ENCODE measurements around the gene KIAA1210. TPM values are rescaled to one million over a fixed set of nuclear protein-coding genes. Genes with fewer than 3 reads are reported as not detected.

Gene KIAA1210
- total RNA-seq, 1 donor from 2014 or later = not detected

- DNase-seq (ENCODE audit: low spot score) = no peak
Observed at GRCh38 chrX:119093991-119094735, 33.4 kb downstream of the KIAA1210 start.

DNA sequence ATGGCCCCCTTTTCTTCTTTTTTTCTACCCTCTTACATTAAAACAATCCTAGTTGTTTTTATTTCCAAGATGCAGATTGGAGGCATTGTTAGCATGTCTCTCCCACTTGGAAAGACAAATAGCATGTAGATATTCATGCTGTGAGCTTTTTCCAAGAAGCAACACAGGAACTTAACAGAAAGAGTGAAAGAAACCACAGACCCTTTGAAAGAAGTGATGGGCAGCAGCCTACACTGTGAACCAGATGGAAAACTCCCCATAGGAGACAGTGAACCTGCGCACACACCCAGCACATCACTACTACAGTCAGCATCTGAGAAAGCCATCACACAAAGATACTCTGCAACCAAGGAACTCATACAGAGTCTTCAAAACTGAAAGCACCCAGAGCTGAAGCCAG, 37.0 kb downstream of the KIAA1210 start:
- DNase-seq (ENCODE audit: low spot score) = no peak

DNA sequence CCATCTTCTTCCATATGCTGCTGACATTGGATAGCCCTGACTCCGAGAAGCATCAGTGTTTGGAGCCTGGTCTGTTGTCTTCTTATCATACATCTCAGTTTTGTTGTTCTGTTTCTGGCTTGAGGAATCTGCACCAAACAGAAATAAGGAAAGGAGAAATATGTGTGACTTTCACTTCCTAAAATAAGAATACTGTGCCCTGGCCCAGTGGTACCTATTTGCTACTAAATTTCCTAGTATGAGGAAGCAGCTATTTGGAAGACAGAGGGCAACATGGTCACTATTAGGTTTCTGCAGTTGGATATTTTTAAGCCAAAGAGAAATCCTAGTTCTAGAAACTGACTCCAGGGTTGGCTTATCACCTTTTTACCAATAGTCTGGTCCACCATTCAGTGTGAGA, 38.0 kb downstream of the KIAA1210 start:
- no peak for DNase-seq (ENCODE audit: low spot score)

DNA sequence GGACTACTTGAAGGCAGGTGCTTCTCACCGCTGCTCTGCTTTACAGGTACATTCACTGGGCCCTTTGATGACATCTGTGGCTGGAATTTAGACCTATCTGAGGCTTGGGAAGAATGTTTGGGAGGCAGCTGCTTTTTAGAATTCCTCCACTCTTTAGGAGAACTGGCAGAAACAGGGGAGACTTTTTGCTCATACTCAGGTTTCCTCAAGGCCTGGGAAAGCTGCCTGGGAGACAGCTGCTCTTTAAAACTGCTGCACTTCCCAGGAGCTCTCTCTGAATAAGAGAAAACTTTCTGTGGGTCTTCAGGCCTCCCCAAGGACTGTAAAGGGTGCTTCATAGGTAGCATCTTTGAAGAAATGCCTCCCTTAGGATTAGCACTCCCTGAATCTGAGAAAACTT, 40.5 kb downstream of the KIAA1210 start:
- no peak for DNase-seq (ENCODE audit: low spot score)

DNA sequence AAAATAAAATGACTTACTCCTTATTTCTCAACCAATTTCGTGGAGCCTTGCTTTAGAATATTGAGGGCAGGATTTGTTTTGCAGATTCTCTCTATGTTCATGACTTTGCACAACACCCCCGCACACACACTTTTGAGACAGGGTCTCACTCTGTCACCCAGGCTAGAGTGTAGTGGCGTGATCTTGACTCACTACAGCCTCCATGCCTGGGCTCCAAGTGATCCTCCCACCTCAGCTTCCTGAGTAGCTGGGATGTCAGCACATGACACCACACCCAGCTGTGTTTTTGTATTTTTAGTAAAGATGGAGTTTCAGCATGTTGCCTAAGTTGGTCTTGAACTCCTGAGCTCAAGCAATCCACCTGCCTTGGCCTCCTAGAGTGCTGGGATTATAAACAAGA, 42.8 kb downstream of the KIAA1210 start:
- DNase-seq (ENCODE audit: low spot score) = no peak

GRCh38 chrX:119082278-119082677, 45.3 kb downstream of the KIAA1210 start:
- DNase-seq (ENCODE audit: low spot score) = no peak

DNA sequence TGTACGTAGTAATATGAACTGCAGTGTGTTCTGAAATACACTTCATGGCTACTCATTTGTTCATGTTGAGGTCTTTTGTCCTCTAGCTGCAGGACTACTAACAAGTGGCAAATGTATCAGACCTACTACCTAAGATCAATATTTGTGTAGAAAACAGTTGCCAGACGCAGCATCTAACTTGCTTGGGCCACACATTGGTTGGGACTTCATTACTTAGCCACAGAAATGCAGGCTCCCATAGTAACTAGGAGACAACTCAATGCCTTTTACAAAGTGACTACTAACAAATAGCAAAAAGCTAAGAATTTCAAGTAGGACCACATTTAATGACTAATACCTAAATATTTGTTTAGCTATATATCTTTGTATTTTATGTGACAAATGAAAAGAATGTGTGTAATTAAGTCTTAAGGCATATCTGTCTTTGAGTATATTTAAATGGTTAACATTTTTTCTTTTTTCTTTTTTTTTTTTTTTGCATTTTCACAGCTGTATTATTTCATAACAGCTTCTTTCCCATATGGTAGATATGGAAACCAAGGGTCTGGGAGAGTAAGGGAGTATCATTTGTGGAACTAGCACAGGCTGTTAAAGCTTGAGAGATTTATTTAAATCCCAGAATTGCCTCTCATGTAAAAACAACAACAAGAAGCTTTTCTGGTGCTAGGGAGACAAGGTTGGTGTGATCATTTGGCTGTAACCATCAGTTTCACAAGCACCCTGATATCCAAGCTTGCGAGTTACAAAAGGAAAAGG, 52.2 kb downstream of the KIAA1210 start:
- no peak for DNase-seq (ENCODE audit: low spot score)

GRCh38 chrX:119073911-119074310, 53.7 kb downstream of the KIAA1210 start:
- no peak for DNase-seq (ENCODE audit: low spot score)

- no peak for DNase-seq (ENCODE audit: low spot score)
Observed at GRCh38 chrX:119073200-119073905, 54.3 kb downstream of the KIAA1210 start.

- DNase-seq (ENCODE audit: low spot score) = no peak
Observed at GRCh38 chrX:119072744-119073143, 54.9 kb downstream of the KIAA1210 start, which contains the start of gene CT47C1. Gene CT47C1, plus strand, starts transcription at chrX:119072993. Its CDS starts 233 bp downstream, at chrX:119073226.

DNA sequence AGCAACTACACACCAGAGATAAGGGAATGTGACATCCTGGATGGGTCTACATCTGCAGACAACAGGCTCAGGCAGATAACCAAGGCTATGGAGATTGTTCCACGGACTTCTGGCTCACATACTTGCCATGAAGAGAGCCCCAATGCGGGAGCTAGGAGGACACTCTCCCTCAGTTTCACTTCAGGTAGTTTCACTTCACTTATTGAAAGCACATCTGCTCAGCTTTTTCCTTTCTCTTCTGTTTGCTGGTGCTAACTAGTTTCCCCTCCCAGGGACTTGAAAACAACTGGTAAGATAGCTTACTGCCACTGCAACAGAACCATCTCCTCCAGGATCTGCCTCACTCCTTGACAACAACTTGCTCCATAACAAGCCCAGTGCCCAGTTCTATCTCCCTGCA, 56.2 kb downstream of the KIAA1210 start:
- DNase-seq (ENCODE audit: low spot score) = no peak

DNA sequence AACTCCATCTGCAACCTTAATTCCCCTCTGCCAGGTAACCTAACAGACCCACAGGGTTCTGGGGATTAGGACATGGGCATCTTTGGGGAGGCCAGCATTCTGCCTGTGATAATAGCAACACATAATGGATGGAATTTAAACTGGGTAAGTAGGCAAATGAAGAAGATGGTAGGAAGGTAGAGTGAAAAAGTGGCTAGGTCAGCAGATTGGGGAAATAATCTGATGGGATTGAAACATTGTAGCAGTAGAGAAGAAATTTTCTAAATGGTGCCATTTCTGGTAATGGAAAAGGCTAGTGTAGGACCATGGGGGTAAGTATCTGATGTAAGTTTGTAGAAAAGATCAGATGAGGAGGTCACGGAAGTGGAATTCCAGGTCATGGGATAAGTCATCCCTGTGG, 57.9 kb downstream of the KIAA1210 start:
- no peak for DNase-seq (ENCODE audit: low spot score)

DNA sequence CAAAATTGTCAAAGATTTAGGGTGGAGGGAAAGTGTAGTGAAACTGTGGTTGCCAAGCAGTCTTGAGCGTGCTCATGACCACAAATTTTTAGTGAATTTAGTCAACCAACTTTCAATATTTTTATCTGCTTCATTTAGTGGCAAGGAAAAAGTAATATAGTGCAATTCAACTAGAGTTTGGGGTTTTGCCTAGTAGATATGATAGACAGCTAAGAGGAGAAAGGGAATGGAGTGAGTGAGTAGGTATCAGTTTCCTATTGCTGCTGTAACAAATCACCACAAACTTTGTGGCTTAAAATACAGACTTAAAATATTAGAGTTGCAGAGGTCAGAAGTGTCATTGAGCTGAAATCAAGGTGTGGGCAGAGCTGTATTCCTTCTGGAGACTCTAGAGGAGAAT, 58.5 kb downstream of the KIAA1210 start:
- DNase-seq (ENCODE audit: low spot score) = no peak

DNA sequence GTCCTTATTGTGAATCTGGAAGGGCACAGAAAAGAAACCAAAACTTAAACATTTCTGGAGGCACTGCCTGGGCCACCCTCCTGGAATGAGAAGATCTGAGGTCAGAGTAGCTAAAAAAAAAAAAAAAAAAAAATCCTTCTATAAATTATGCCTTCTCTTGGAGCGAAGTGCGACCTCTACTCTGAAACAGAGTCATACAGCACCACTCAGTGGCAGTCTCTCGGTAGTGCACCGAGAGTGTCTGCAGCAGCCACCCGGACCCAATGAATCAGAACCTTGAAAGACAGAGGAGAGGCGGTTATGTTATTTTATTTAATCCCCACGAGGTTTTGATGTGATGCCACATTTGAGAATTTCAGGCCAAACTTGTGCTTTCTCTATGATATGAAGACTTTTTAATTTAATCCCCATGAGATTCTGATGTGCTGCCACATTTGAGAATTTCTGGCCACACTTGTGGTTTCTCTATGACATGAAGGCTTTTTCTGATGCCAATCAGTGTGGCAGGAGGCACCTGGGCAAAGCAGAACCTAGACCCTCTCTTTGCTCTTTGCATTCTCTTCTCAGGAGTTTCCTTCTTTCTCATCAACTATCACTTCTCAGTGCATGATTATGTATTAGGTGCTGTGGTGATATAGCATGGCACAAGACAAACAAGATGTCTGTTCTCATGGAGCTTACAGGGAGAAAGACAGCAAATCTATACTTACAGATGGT, 60.4 kb downstream of the KIAA1210 start:
- DNase-seq (ENCODE audit: low spot score) = peak; percentile 62

- DNase-seq (ENCODE audit: low spot score) = no peak
Observed at GRCh38 chrX:119063428-119063827, 64.2 kb downstream of the KIAA1210 start.

- DNase-seq (ENCODE audit: low spot score) = no peak
Observed at GRCh38 chrX:119062750-119063374, 64.8 kb downstream of the KIAA1210 start.

- no peak for DNase-seq (ENCODE audit: low spot score)
Observed at GRCh38 chrX:119055687-119056086, 71.9 kb downstream of the KIAA1210 start.

DNA sequence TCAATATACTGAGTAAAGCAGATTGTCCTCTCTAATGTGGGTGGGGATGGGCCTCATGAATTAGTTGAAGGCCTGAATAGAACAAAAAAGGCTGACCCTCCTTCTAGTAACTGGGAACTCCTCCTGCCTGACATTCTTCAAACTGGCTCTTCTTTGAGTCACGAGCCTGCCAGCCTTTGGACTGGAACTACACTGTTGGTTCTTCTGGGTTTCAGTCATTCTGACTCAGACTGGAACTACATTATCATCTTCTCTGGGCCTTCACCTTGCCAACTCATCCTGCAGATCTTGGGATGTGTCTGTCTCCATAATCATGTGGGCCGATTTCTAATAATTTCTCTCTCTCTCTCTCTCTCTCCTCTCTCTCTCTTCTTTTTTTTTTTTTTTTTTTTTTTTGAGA, 81.7 kb downstream of the KIAA1210 start:
- no peak for DNase-seq (ENCODE audit: low spot score)

DNA sequence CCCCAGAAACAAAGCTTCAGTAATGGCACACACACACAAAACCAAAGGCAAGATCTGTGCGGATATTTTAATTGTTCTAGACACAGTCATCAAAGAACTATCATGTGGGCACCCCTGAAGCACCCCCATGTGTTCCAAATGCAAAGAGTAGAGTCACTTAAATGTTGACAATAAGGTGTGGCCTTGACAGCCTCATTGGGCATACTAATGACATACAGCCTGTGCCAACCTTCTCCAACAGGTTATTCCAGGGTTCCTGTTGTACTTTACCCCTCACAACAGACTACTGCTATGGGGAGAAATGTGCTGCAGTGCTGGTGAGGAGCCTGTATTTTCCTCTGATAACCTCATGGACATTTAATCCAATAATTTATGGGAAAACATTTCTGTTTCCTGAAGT, 84.6 kb downstream of the KIAA1210 start:
- DNase-seq (ENCODE audit: low spot score) = peak; percentile 42

- DNase-seq (ENCODE audit: low spot score) = no peak
Observed at GRCh38 chrX:119042040-119042439, 85.6 kb downstream of the KIAA1210 start.

DNA sequence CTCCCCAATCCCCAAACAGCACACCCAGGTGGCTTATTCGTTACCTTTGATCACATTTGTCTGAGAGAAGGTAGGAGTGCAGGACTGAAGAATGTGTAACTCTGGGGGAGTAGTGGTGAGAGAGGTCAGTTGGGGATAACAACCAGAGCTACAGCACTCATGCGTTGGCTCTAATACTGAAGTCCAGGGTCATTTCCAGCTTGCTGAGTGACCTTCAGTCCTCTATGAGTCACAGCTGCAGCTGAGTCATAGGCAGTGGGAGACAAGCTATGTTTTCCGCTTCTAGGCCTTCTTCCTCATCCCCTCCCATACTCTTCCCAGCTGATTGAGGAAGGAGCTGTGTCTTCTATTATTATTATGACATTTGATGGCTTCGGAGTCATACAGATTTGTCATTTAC, 86.4 kb downstream of the KIAA1210 start:
- DNase-seq (ENCODE audit: low spot score) = peak; percentile 72

All from mucosa of gallbladder (tissue), 1 donor.